ENCODE results near the gene SLC1A2. TPM values are rescaled to one million over a fixed set of nuclear protein-coding genes. Genes with fewer than 3 reads are reported as not detected.

The SLC1A2 gene
- total RNA-seq, 1 experiment from 2014 or later: 0.50 TPM

DNA sequence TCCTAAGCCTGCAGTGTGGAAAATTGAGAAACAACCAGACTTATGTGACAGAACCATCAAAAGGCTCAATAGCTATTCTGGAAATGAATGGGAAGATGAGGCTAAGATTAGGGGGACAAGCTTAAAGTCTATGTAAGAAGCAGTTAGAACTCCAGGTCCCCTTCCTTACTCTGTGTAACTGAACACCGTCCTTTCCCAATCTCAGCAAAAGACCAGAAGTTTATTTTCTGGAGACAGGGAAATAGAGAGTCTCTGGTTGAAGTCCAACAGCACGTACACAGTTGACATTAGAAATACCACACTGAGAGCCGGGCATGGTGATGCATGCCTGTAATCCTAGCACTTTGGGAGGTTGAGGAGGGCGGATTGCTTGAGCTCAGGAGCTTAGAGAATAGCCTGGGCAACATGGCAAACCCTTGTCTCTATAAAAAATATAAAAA lies 186.4 kb downstream of the SLC1A2 start:
- Mint-ChIP-seq H3K27me3 (ENCODE audit: low read depth) (no peaks in the 10 kb centered on the region; the same call in 1 of the 2 replicates), H3K36me3 (peaks cover 4% of the 10 kb centered on the region; the same call in 1 of the 2 replicates), H3K9me3 (peaks cover 16% of the 10 kb centered on the region), H3K27ac (no peak overlapping the region), H3K4me1 (peaks cover 11% of the 10 kb centered on the region), H3K4me3 (no peak overlapping the region)
- DNase-seq (ENCODE audit: low spot score) (no peak), ATAC-seq (no peak)
- CTCF ChIA-PET: no interaction called here
- TF ChIP-seq HMGA2 (CRISPR knock-in tag; IDR thresholded peaks at IDR 0.05) (no peak), NFYB (CRISPR knock-in tag; conservative IDR thresholded peaks at IDR 0.05; ENCODE audit: low read depth) (no peak)
- POLR2A ChIA-PET: no interaction called here

DNA sequence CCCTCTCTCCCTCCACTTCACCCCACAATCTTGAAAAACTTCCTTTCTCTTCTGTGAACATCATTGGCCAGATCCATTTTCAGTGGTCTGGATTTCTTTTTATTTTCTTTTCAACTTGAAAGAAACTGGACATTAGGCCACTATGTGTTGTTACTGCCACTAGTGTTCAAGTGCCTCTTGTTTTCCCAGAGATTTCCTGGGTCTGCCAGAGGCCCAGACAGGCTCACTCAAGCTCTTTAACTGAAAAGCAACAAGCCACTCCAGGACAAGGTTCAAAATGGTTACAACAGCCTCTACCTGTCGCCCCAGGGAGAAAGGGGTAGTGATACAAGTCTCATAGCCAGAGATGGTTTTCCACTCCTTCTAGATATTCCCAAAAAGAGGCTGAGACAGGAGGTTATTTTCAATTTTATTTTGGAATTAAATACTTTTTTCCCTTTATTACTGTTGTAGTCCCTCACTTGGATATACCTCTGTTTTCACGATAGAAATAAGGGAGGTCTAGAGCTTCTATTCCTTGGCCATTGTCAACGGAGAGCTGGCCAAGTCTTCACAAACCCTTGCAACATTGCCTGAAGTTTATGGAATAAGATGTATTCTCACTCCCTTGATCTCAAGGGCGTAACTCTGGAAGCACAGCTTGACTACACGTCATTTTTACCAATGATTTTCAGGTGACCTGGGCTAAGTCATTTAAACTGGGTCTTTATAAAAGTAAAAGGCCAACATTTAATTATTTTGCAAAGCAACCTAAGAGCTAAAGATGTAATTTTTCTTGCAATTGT lies 188.1 kb downstream of the SLC1A2 start:
- no peaks in the 10 kb centered on the region; the same call in 1 of the 2 replicates for H3K27me3 Mint-ChIP-seq (ENCODE audit: low read depth)
- no peak overlapping the region for H3K4me3 Mint-ChIP-seq
- CTCF ChIA-PET: no interaction called here
- no peaks in the 10 kb centered on the region for H3K4me1 Mint-ChIP-seq
- no peak overlapping the region for H3K27ac Mint-ChIP-seq
- TF ChIP-seq EMX1 (CRISPR knock-in tag; IDR thresholded peaks at IDR 0.05) (no peak), NFATC4 (CRISPR knock-in tag; IDR thresholded peaks at IDR 0.05) (no peak), CREB1 (CRISPR knock-in tag; IDR thresholded peaks at IDR 0.05) (no peak), TEAD1 (CRISPR knock-in tag; IDR thresholded peaks at IDR 0.05) (no peak), JAZF1 (CRISPR knock-in tag; IDR thresholded peaks at IDR 0.05) (no peak), ZNF416 (CRISPR knock-in tag; IDR thresholded peaks at IDR 0.05) (no peak), RORB (CRISPR knock-in tag; IDR thresholded peaks at IDR 0.05) (no peak), TP53 (CRISPR knock-in tag; IDR thresholded peaks at IDR 0.05) (no peak)
- TF ChIP-seq, protein P1, sequence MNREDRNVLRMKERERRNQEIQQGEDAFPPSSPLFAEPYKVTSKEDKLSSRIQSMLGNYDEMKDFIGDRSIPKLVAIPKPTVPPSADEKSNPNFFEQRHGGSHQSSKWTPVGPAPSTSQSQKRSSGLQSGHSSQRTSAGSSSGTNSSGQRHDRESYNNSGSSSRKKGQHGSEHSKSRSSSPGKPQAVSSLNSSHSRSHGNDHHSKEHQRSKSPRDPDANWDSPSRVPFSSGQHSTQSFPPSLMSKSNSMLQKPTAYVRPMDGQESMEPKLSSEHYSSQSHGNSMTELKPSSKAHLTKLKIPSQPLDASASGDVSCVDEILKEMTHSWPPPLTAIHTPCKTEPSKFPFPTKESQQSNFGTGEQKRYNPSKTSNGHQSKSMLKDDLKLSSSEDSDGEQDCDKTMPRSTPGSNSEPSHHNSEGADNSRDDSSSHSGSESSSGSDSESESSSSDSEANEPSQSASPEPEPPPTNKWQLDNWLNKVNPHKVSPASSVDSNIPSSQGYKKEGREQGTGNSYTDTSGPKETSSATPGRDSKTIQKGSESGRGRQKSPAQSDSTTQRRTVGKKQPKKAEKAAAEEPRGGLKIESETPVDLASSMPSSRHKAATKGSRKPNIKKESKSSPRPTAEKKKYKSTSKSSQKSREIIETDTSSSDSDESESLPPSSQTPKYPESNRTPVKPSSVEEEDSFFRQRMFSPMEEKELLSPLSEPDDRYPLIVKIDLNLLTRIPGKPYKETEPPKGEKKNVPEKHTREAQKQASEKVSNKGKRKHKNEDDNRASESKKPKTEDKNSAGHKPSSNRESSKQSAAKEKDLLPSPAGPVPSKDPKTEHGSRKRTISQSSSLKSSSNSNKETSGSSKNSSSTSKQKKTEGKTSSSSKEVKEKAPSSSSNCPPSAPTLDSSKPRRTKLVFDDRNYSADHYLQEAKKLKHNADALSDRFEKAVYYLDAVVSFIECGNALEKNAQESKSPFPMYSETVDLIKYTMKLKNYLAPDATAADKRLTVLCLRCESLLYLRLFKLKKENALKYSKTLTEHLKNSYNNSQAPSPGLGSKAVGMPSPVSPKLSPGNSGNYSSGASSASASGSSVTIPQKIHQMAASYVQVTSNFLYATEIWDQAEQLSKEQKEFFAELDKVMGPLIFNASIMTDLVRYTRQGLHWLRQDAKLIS (CRISPR knock-in tag; IDR thresholded peaks at IDR 0.05; ENCODE audit: borderline replicate concordance): no peak
- TF ChIP-seq, protein P2, sequence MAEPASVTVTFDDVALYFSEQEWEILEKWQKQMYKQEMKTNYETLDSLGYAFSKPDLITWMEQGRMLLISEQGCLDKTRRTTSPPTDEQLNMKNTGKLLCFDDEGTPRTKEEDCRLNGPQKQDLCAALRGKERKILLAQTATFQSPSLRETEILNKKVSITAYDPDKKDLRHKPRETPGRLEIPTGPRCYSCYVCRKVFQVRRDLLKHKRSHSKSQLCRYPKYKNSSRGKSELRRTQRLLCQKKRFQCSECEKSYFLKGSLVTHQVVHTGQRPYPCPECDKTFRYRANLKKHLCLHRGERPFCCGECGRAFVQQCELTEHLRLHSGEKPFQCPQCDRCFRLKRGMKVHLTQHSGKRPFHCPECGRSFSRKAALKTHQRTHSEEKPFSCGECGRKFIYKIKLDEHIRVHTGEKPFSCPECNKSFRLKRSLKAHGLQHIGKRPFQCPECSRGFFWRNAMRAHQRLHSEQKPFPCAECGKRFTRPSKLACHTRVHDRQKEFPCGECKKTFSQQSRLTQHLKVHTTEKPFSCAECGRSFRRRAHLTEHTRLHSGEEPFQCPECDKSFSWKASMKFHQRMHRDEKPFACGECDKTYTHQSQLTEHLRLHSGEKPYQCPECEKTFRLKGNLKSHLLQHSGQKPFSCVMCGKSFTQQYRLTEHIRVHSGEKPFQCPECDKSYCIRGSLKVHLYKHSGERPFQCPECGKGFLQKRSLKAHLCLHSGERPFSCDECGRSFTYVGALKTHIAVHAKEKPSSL (CRISPR knock-in tag; conservative IDR thresholded peaks at IDR 0.05): no peak
- TF ChIP-seq, protein P3, sequence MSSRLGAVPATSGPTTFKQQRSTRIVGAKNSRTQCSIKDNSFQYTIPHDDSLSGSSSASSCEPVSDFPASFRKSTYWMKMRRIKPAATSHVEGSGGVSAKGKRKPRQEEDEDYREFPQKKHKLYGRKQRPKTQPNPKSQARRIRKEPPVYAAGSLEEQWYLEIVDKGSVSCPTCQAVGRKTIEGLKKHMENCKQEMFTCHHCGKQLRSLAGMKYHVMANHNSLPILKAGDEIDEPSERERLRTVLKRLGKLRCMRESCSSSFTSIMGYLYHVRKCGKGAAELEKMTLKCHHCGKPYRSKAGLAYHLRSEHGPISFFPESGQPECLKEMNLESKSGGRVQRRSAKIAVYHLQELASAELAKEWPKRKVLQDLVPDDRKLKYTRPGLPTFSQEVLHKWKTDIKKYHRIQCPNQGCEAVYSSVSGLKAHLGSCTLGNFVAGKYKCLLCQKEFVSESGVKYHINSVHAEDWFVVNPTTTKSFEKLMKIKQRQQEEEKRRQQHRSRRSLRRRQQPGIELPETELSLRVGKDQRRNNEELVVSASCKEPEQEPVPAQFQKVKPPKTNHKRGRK (CRISPR knock-in tag; IDR thresholded peaks at IDR 0.05; ENCODE audit: borderline replicate concordance): no peak
- TF ChIP-seq, protein P4, sequence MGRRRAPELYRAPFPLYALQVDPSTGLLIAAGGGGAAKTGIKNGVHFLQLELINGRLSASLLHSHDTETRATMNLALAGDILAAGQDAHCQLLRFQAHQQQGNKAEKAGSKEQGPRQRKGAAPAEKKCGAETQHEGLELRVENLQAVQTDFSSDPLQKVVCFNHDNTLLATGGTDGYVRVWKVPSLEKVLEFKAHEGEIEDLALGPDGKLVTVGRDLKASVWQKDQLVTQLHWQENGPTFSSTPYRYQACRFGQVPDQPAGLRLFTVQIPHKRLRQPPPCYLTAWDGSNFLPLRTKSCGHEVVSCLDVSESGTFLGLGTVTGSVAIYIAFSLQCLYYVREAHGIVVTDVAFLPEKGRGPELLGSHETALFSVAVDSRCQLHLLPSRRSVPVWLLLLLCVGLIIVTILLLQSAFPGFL (CRISPR knock-in tag; IDR thresholded peaks at IDR 0.05; ENCODE audit: borderline replicate concordance): no peak
- TF ChIP-seq, protein P5, sequence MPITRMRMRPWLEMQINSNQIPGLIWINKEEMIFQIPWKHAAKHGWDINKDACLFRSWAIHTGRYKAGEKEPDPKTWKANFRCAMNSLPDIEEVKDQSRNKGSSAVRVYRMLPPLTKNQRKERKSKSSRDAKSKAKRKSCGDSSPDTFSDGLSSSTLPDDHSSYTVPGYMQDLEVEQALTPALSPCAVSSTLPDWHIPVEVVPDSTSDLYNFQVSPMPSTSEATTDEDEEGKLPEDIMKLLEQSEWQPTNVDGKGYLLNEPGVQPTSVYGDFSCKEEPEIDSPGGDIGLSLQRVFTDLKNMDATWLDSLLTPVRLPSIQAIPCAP (CRISPR knock-in tag; IDR thresholded peaks at IDR 0.05): no peak
- TF ChIP-seq, protein P6, sequence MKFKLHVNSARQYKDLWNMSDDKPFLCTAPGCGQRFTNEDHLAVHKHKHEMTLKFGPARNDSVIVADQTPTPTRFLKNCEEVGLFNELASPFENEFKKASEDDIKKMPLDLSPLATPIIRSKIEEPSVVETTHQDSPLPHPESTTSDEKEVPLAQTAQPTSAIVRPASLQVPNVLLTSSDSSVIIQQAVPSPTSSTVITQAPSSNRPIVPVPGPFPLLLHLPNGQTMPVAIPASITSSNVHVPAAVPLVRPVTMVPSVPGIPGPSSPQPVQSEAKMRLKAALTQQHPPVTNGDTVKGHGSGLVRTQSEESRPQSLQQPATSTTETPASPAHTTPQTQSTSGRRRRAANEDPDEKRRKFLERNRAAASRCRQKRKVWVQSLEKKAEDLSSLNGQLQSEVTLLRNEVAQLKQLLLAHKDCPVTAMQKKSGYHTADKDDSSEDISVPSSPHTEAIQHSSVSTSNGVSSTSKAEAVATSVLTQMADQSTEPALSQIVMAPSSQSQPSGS (CRISPR knock-in tag; IDR thresholded peaks at IDR 0.05; ENCODE audit: borderline replicate concordance, low read depth): no peak
- TF ChIP-seq, protein P7, sequence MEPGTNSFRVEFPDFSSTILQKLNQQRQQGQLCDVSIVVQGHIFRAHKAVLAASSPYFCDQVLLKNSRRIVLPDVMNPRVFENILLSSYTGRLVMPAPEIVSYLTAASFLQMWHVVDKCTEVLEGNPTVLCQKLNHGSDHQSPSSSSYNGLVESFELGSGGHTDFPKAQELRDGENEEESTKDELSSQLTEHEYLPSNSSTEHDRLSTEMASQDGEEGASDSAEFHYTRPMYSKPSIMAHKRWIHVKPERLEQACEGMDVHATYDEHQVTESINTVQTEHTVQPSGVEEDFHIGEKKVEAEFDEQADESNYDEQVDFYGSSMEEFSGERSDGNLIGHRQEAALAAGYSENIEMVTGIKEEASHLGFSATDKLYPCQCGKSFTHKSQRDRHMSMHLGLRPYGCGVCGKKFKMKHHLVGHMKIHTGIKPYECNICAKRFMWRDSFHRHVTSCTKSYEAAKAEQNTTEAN (CRISPR knock-in tag; IDR thresholded peaks at IDR 0.05): no peak
- TF ChIP-seq, protein P8, sequence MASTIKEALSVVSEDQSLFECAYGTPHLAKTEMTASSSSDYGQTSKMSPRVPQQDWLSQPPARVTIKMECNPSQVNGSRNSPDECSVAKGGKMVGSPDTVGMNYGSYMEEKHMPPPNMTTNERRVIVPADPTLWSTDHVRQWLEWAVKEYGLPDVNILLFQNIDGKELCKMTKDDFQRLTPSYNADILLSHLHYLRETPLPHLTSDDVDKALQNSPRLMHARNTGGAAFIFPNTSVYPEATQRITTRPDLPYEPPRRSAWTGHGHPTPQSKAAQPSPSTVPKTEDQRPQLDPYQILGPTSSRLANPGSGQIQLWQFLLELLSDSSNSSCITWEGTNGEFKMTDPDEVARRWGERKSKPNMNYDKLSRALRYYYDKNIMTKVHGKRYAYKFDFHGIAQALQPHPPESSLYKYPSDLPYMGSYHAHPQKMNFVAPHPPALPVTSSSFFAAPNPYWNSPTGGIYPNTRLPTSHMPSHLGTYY (CRISPR knock-in tag; IDR thresholded peaks at IDR 0.05): no peak
- H3K9me3 Mint-ChIP-seq: peaks cover 16% of the 10 kb centered on the region
- DNase-seq (ENCODE audit: low spot score) (no peak), ATAC-seq (no peak)
- POLR2A ChIA-PET: no interaction called here
- peaks cover 4% of the 10 kb centered on the region; the same call in 1 of the 2 replicates for H3K36me3 Mint-ChIP-seq
